ENCODE measurements around the gene CHDH.

Gene CHDH

DNA sequence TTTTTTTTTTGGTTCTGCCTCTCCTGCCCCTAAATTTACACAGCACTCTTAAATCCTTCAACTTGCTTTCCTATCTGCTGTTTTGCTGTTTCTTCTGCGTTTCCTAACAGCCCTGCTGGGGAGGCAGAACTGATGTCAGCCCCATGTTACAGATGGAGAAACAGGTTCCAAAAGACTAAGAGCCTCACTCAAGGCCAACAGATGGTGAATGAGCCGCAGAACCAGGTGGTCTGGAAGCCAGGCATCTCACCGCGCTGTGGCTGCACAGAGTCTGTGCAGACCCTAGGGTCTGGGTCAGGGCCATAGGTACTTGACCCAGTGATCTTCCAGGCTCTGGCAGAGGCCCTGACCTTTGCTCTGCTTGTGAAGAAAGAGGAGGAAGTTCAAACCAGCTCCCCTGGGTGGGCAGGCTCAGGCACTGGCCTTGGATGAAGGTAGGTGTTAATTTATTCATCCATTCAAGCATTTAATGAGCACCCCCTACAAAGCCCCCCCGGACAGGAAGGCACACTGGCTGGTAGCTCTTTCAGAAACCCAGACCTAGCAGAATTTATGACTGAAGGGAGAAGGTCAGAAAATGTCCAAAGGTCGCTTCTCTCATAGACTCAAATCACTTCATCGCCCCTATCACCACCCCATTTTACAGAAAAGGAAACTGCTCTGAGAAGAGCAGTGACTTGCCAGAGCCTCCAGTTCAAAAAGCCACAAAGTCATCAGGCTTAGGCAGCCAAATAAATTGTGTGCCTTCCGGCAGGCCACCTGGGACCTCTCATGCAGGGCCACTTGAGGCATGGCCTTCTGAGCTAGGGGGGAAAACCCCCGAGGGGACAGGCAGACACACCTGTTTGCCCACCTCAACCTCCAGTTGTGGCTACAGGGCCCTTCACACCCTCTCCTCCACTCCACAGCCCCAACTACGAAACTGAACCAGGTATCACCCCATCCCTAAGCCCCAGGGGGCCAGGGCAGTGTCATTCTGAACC lies 2.7 kb downstream of the CHDH start:
- H3K4me3 ChIP-seq (ENCODE audit: low read length) = no peak overlapping the region
- no peak for TF ChIP-seq ZNF274 (IDR thresholded peaks at IDR 0.05; ENCODE audit: low read depth, low read length)

GRCh38 chr3:53842436-53843194 lies 3.6 kb downstream of the CHDH start:
- no peak overlapping the region for H3K4me3 ChIP-seq (ENCODE audit: low read length)
- TF ChIP-seq ZNF274 (IDR thresholded peaks at IDR 0.05; ENCODE audit: low read depth, low read length) = no peak

DNA sequence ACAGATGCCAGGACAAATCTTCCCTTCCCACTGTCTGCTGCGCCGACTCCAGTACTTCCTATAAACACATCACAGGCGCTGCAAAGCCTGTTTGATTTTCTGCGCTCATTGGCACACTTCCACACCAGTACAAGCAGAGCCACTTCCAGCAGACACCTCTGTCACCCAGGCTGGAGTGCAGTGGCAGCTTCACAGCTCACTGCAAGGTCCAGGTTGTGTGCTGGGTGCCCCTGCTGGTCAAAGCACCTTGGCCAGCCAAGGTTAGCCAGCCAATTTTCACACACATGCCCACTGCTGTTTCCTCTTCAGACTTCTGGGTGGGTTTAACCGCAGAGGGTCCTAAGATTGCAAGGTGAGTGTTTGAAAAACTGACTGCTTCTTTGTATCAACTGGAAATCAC lies 4.9 kb downstream of the CHDH start:
- no peak overlapping the region for H3K4me3 ChIP-seq (ENCODE audit: low read length)
- TF ChIP-seq ZNF274 (IDR thresholded peaks at IDR 0.05; ENCODE audit: low read depth, low read length) = no peak

DNA sequence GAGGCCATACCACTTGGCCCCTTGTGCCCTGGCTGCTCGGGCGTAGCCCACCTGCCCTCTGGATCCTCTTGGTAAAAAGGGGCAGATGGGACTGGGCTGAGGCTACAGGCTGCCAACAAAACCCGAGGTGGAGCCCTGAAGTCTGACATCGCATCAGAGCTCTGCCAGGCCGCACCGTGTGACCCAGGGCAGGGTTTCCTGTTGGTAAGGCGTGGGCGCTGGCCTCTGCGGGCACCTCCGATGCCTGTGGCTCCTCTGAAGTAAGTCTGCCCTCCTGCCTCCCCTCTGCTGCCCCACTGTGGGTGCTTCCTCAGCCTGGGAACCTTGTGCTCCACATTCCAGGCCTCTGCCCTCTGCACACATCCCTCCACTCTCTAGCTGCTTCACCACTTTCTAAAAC lies 8.9 kb downstream of the CHDH start:
- TF ChIP-seq ZNF274 (IDR thresholded peaks at IDR 0.05; ENCODE audit: low read depth, low read length) = no peak
- H3K4me3 ChIP-seq (ENCODE audit: low read length) = no peak overlapping the region

GRCh38 chr3:53836084-53836872 lies 9.9 kb downstream of the CHDH start:
- TF ChIP-seq ZNF274 (IDR thresholded peaks at IDR 0.05; ENCODE audit: low read depth, low read length) = no peak
- no peak overlapping the region for H3K4me3 ChIP-seq (ENCODE audit: low read length)

GRCh38 chr3:53835257-53835656 lies 11.0 kb downstream of the CHDH start:
- no peak for TF ChIP-seq ZNF274 (IDR thresholded peaks at IDR 0.05; ENCODE audit: low read depth, low read length)
- H3K4me3 ChIP-seq (ENCODE audit: low read length) = no peak overlapping the region

DNA sequence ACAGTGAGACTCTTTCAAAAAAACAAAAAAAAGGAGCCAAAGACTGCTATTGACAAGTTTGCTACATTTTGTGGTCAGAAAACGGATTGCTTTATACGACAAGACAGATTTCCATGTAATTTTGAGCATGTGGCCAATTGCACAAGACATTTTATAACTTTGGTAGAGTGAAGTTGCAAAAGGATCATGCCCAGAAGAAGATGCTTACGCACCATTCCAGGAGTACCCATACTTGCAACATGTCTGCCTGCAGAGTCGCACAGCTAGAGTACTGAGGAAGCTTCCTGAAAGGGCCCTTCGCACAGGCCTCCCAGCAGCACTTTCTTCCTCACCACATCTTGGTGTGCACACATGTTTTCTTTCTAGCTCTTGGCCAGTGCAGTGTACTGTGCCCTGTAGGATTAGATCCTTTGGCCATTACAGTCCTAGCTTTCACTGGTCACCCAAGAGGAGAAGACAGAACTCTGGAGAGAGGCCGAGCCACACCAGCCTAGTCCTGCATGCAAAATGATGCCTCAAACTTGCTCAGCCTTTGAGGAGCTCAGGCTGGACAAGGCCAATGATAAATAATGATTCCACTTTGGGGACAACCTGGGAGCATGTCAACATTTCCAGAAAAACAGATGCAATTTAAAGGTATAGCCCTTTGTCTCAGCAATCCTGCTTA lies 11.7 kb downstream of the CHDH start:
- H3K4me3 ChIP-seq (ENCODE audit: low read length) = no peak overlapping the region
- TF ChIP-seq ZNF274 (IDR thresholded peaks at IDR 0.05; ENCODE audit: low read depth, low read length) = no peak

DNA sequence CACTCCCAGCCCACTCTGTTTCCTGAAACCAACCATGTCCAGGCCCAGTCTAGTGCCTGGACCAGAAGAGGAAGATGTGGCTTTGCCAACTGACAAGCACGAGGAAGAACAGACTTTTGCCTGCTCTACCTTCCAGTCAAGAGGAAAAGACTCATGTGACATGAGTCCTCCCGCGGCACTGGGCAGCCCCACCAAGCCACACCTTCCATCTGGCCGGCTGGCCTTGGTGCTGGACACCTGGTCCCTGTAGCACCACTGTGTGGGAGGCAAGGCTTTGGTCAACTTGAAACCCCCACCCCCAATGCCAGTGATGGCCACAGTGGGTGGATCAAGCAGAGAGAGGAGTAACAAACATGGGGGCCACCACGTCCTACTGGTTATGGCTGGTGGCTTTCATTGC lies 12.5 kb downstream of the CHDH start:
- no peak for TF ChIP-seq ZNF274 (IDR thresholded peaks at IDR 0.05; ENCODE audit: low read depth, low read length)
- H3K4me3 ChIP-seq (ENCODE audit: low read length) = no peak overlapping the region

DNA sequence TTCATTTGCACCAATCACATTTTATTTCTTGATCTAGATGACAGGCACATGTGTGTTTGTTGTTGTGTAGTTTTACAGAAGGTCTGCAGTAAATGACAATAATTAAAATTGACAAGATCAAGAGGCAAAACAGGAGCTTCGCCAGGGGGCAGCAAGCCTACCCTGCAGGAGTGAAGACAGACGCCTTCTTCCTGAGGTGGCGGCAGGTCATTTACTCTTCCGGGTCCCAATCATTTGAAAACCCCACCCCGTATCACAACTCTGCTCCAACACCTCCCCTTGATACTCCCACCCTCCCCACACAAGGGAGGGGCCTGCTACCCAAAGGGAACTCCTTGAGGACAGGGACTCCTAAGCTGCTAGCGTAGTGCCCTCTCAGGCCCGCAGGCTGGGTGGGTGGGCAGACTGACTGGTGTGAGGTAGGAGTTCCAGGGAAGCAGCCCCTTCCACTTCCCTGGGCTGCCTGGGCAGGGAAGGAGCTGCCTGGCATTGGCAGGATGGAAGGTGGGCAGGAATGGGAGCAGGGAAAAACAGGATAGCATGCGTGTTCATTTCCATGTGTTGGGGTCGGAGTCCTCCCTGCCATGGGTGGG lies 13.1 kb downstream of the CHDH start:
- TF ChIP-seq ZNF274 (IDR thresholded peaks at IDR 0.05; ENCODE audit: low read depth, low read length) = no peak
- H3K4me3 ChIP-seq (ENCODE audit: low read length) = no peak overlapping the region

DNA sequence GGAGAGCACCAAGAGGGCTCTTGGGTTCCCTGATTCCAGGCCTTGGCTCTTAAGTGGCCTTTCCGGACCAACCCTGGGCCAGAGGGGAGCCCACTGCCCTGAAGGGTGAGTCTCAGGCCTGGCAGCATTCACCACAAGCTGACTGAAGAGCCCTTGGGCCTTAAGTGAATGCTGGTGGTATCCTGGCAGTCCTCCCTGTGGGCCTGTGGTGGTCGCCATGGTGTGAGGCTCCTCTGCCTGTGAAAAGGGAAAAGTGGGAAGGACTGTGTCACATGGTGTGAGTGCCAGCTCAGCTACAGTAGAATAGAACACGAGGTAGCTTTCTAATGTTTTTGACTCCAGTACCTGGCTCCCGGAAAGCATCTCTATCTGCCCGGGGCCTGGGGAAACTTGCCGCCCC lies 15.3 kb downstream of the CHDH start:
- TF ChIP-seq ZNF274 (IDR thresholded peaks at IDR 0.05; ENCODE audit: low read depth, low read length) = no peak
- no peak overlapping the region for H3K4me3 ChIP-seq (ENCODE audit: low read length)

DNA sequence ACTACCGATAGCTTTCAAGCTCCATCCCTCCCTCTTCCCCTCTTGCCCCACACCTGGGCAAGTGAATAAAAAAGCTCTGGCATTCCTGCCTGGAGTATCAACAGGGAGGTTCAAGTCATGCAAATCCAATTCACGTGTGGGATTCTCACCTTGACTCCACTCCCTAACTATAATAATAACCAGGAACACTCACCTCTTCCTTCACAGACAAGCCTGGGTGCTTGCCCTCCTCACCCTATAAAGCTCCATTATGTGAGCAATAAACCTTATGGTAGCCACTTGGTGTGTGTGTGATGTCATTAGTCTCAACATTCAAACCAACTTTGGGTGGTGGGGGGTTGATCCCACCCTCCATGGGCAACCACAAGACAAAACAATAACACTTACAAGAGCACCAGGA lies 16.6 kb downstream of the CHDH start:
- TF ChIP-seq ZNF274 (IDR thresholded peaks at IDR 0.05; ENCODE audit: low read depth, low read length) = no peak
- no peak overlapping the region for H3K4me3 ChIP-seq (ENCODE audit: low read length)

GRCh38 chr3:53828581-53828980 lies 17.6 kb downstream of the CHDH start:
- TF ChIP-seq ZNF274 (IDR thresholded peaks at IDR 0.05; ENCODE audit: low read depth, low read length) = no peak

DNA sequence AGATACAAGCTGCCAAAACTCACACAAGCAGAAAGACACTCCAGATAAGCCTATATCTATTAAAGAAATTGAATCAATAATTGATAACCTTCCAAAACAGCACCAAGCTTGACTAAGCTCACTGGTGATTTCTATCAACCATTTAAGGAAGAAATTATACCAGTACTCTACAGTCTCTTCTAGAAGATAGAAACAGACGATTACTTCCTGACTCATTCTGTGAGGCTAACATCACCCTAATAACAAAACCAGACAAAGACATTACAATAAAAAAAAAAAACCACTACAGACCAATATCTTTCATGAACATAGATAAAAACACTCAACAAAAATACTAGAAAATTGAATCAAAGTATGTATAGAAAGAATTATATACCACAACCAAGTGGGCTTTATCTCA lies 20.2 kb downstream of the CHDH start:
- no peak for TF ChIP-seq ZNF274 (IDR thresholded peaks at IDR 0.05; ENCODE audit: low read depth, low read length)
- no peak overlapping the region for H3K4me3 ChIP-seq (ENCODE audit: low read length)

More at GRCh38 chr3:53828581-53828980, 17.6 kb downstream of the CHDH start:
- no peak overlapping the region for H3K4me3 ChIP-seq (ENCODE audit: low read length)
